GM21367 (cell line): Measurements from ENCODE around the gene OSBPL9.
"Not testable (repeated sequence)": the region's sequence is repeated elsewhere in the genome, so short reads cannot be mapped to it uniquely, and the experiment has no call there.

Experiments used
- ATAC-seq: cut with Tn5 transposase; IDR thresholded peaks from one replicate; pipeline ENCODE4 v1.9.1; 2021; ENCODE audit not compliant: unreplicated experiment

OSBPL9 gene

GRCh38 chr1:51705035-51705434, 88.1 kb downstream of the OSBPL9 start:
- ATAC-seq: no peak

- ATAC-seq: no peak
Observed at GRCh38 chr1:51708911-51709760, 92.2 kb downstream of the OSBPL9 start.

GRCh38 chr1:51709951-51710350, 93.1 kb downstream of the OSBPL9 start:
- no peak for ATAC-seq

GRCh38 chr1:51712590-51712989, 95.7 kb downstream of the OSBPL9 start:
- ATAC-seq: no peak

- ATAC-seq: no peak
Observed at GRCh38 chr1:51714374-51715019, 97.6 kb downstream of the OSBPL9 start.

GRCh38 chr1:51715369-51715768, 98.5 kb downstream of the OSBPL9 start:
- ATAC-seq: no peak

- no peak for ATAC-seq
Observed at GRCh38 chr1:51716746-51717145, 99.9 kb downstream of the OSBPL9 start.

GRCh38 chr1:51717842-51718241, 101.0 kb downstream of the OSBPL9 start:
- ATAC-seq: no peak

- no peak for ATAC-seq
Observed at GRCh38 chr1:51719146-51719545, 102.3 kb downstream of the OSBPL9 start.

- no peak for ATAC-seq
Observed at GRCh38 chr1:51724797-51725196, 107.9 kb downstream of the OSBPL9 start.

GRCh38 chr1:51726051-51726450, 109.2 kb downstream of the OSBPL9 start:
- ATAC-seq: no peak

GRCh38 chr1:51726544-51727225, 109.8 kb downstream of the OSBPL9 start:
- no peak for ATAC-seq

GRCh38 chr1:51727366-51727765, 110.5 kb downstream of the OSBPL9 start:
- no peak for ATAC-seq

- no peak for ATAC-seq
Observed at GRCh38 chr1:51728611-51729155, 111.8 kb downstream of the OSBPL9 start.

GRCh38 chr1:51729156-51729823, 112.4 kb downstream of the OSBPL9 start:
- ATAC-seq: peak; percentile 92

GRCh38 chr1:51729824-51730301, 113.0 kb downstream of the OSBPL9 start:
- peak; percentile 11 for ATAC-seq

GRCh38 chr1:51731998-51732397, 115.1 kb downstream of the OSBPL9 start:
- no peak for ATAC-seq

- ATAC-seq: no peak
Observed at GRCh38 chr1:51732701-51733425, 116.0 kb downstream of the OSBPL9 start.

GRCh38 chr1:51733426-51733774, 116.5 kb downstream of the OSBPL9 start:
- ATAC-seq: not testable (repeated sequence)

GRCh38 chr1:51733793-51734522, 117.1 kb downstream of the OSBPL9 start:
- no peak for ATAC-seq
